GM13976 (cell line): ENCODE measurements around the gene DNAJC11.

Experiments
- DNase-seq: peaks from one replicate; pipeline ENCODE4 v3.0.0; 2012; ENCODE audit warnings: low spot score
- CTCF ChIP-seq: IDR thresholded peaks from 2 replicates; pipeline ENCODE4 v1.5.1; 2012; ENCODE audit warnings: borderline replicate concordance, mild to moderate bottlenecking; ENCODE audit not compliant: insufficient read depth; ENCODE audit errors: extremely low read depth, missing control alignments, control extremely low read depth
- in situ Hi-C: fragments of 300-500 bp; cut with MboI; formaldehyde crosslinking; loops from one replicate; pipeline ENCODE4 v1.12.0; 2022; ENCODE audit warnings: low sequenced_read_pairs, mixed read lengths, inconsistent platforms; ENCODE audit not compliant: unreplicated experiment

The DNAJC11 gene

GRCh38 chr1:6614929-6615785 is 86.5 kb downstream of the DNAJC11 start:
- no peak for DNase-seq
- TF ChIP-seq CTCF, result no peak
- in situ Hi-C loops, result no loop called here

- DNase-seq, result peak; percentile 88
- no peak for TF ChIP-seq CTCF
- in situ Hi-C loops, result no loop called here
These were observed 87.3 kb downstream of the DNAJC11 start for GRCh38 chr1:6614019-6614928.

GRCh38 chr1:6613361-6614018 is 88.1 kb downstream of the DNAJC11 start, which contains the start of gene PHF13:
Gene PHF13 (plus strand): TSS chr1:6613731. CDS start chr1:6614067, 336 bp downstream.
- TF ChIP-seq CTCF, result no peak
- DNase-seq, result peak; percentile 99

GRCh38 chr1:6612641-6613360 is 88.8 kb downstream of the DNAJC11 start:
- in situ Hi-C loops, result no loop called here
- TF ChIP-seq CTCF, result no peak
- DNase-seq, result peak; percentile 84

More at GRCh38 chr1:6613361-6614018, 88.1 kb downstream of the DNAJC11 start, which contains the start of gene PHF13:
- in situ Hi-C loops, result no loop called here

GRCh38 chr1:6603915-6604558 is 97.6 kb downstream of the DNAJC11 start:
- no peak for DNase-seq
- in situ Hi-C loops, result no loop called here
- TF ChIP-seq CTCF, result no peak
